ENCODE results near the gene KLHDC8B. TPM values are rescaled to one million over a fixed set of nuclear protein-coding genes. Genes with fewer than 3 reads are reported as not detected.

KLHDC8B gene
- total RNA-seq, 1 experiment from 2014 or later = 13.5 TPM

- H3K27me3 Mint-ChIP-seq (ENCODE audit: low read depth) = peaks cover 3% of the 10 kb centered on the region
- Histone ChIP-seq H4K20me1 (ENCODE audit: control insufficient read depth, insufficient read depth, insufficient read length) (no peaks in the 10 kb centered on the region), H3K18ac (ENCODE audit: insufficient read length, low read depth, low read length) (no peak overlapping the region), H4K91ac (ENCODE audit: insufficient read length, low read depth, low read length) (no peak overlapping the region), H3K23me2 (ENCODE audit: insufficient read length, low read depth, low read length, poor library complexity, severe bottlenecking) (peaks cover 15% of the 10 kb centered on the region), H3K79me2 (ENCODE audit: insufficient read depth, low read length) (no peaks in the 10 kb centered on the region), H3K27ac (ENCODE audit: insufficient read length, low read depth, low read length) (no peak overlapping the region), H3K79me1 (ENCODE audit: insufficient read depth, low read depth, low read length, poor library complexity, severe bottlenecking) (no peaks in the 10 kb centered on the region), H3K9me3 (ENCODE audit: control insufficient read depth, low read depth, low read length) (no peaks in the 10 kb centered on the region), H4K8ac (replicated peaks; ENCODE audit: insufficient read length, low read depth, low read length) (no peak overlapping the region), H3K4me2 (ENCODE audit: insufficient read depth, insufficient read length, low read length) (peak overlapping the region; percentile 97), H3K23ac (ENCODE audit: insufficient read length, low read depth, low read length) (no peak overlapping the region), H3K14ac (ENCODE audit: insufficient read depth, low read length) (no peak overlapping the region; the same call in 1 of the 2 replicates), H2BK15ac (ENCODE audit: low read depth, low read length) (no peak overlapping the region), H2BK120ac (ENCODE audit: low read depth, low read length, poor library complexity, severe bottlenecking) (no peak overlapping the region), H2BK5ac (ENCODE audit: insufficient read length, low read length) (no peak overlapping the region), H2AFZ (ENCODE audit: low read length) (no peak overlapping the region), H4K5ac (ENCODE audit: insufficient read length, low read depth, low read length) (no peak overlapping the region), H3K4me1 (ENCODE audit: insufficient read depth, low read length) (peaks cover 2% of the 10 kb centered on the region; the same call in 1 of the 2 replicates), H2AK5ac (ENCODE audit: insufficient read length, low read length) (no peak overlapping the region), H3K27me3 (ENCODE audit: insufficient read depth, low read length) (no peaks in the 10 kb centered on the region), H3K4ac (ENCODE audit: low read depth, low read length) (no peak overlapping the region), H3T11ph (ENCODE audit: low read length) (no peak overlapping the region), H2BK12ac (ENCODE audit: insufficient read length, low read depth, low read length) (no peak overlapping the region), H2BK20ac (ENCODE audit: low read depth, low read length, poor library complexity, severe bottlenecking) (no peak overlapping the region), H3K9ac (ENCODE audit: extremely low read depth, insufficient read length, low read length) (no peak overlapping the region), H3K56ac (ENCODE audit: insufficient read length, low read depth, low read length) (no peak overlapping the region)
- no peaks in the 10 kb centered on the region for H3K9me3 Mint-ChIP-seq
- no CpG with 5 or more reads among the region's 6 CpGs for WGBS (ENCODE audit: extremely low coverage, insufficient read length, low lambda C conversion rate)
- peaks cover 8 to 12% of the 10 kb centered on the region in 2 experiments; a peak in 3 of 4 replicates for H3K4me1 Mint-ChIP-seq
- H3K27ac Mint-ChIP-seq = no peak overlapping the region; a peak in 1 of 7 replicates
- peaks cover 0 to 6% (median 5%) of the 10 kb centered on the region in 3 experiments; a peak in 3 of 7 replicates for H3K36me3 Mint-ChIP-seq (ENCODE audit: insufficient read depth in 1 of 3, low read depth in 3 of 3)
- no peak for DNase-seq
- no peak for TF ChIP-seq CTCF (conservative IDR thresholded peaks at IDR 0.05)
- peak overlapping the region; percentile 83 to 93 for H3K4me3 Mint-ChIP-seq
Observed at GRCh38 chr3:49131576-49131975, 39.8 kb upstream of the KLHDC8B start.
